Measurements from ENCODE around the gene RPL36. TPM values are rescaled to one million over a fixed set of nuclear protein-coding genes. Genes with fewer than 3 reads are reported as not detected.
A peak's percentile ranks its signal among the peaks of the same experiment; 100 is the strongest.

The RPL36 gene
- total RNA-seq, 1 donor from 2014 or later = 1,717 TPM

- no peaks in the 10 kb centered on the region for H3K27me3 ChIP-seq (ENCODE audit: control insufficient read depth, insufficient read depth, low read length)
- TF ChIP-seq CTCF (IDR thresholded peaks at IDR 0.05; ENCODE audit: insufficient read depth, low read length, poor library complexity, severe bottlenecking) = no peak
- no peak for DNase-seq (ENCODE audit: low read depth)
- H3K4me3 ChIP-seq (ENCODE audit: low read depth, low read length) = no peak overlapping the region
- peaks cover 2% of the 10 kb centered on the region for H3K36me3 ChIP-seq (ENCODE audit: control insufficient read depth, insufficient read depth, low read length)
Measured at GRCh38 chr19:5655412-5655811, 34.7 kb upstream of the RPL36 start.

GRCh38 chr19:5661483-5661882, 28.6 kb upstream of the RPL36 start:
- H3K4me3 ChIP-seq (ENCODE audit: low read depth, low read length) = no peak overlapping the region
- no peak for DNase-seq (ENCODE audit: low read depth)
- H3K36me3 ChIP-seq (ENCODE audit: control insufficient read depth, insufficient read depth, low read length) = peaks cover 2% of the 10 kb centered on the region
- H3K27me3 ChIP-seq (ENCODE audit: control insufficient read depth, insufficient read depth, low read length) = no peaks in the 10 kb centered on the region
- TF ChIP-seq CTCF (IDR thresholded peaks at IDR 0.05; ENCODE audit: insufficient read depth, low read length, poor library complexity, severe bottlenecking) = no peak

GRCh38 chr19:5663904-5664303, 26.2 kb upstream of the RPL36 start:
- no peaks in the 10 kb centered on the region for H3K27me3 ChIP-seq (ENCODE audit: control insufficient read depth, insufficient read depth, low read length)
- DNase-seq (ENCODE audit: low read depth) = no peak
- TF ChIP-seq CTCF (IDR thresholded peaks at IDR 0.05; ENCODE audit: insufficient read depth, low read length, poor library complexity, severe bottlenecking) = no peak

GRCh38 chr19:5664515-5664914, 25.6 kb upstream of the RPL36 start:
- Histone ChIP-seq H3K4me3 (ENCODE audit: low read depth, low read length) (no peak overlapping the region), H3K27me3 (ENCODE audit: control insufficient read depth, insufficient read depth, low read length) (no peaks in the 10 kb centered on the region), H3K36me3 (ENCODE audit: control insufficient read depth, insufficient read depth, low read length) (peaks cover 6% of the 10 kb centered on the region)
- no peak for TF ChIP-seq CTCF (IDR thresholded peaks at IDR 0.05; ENCODE audit: insufficient read depth, low read length, poor library complexity, severe bottlenecking)
- DNase-seq (ENCODE audit: low read depth) = no peak

More at GRCh38 chr19:5663904-5664303, 26.2 kb upstream of the RPL36 start:
- Histone ChIP-seq H3K4me3 (ENCODE audit: low read depth, low read length) (no peak overlapping the region), H3K36me3 (ENCODE audit: control insufficient read depth, insufficient read depth, low read length) (peaks cover 3% of the 10 kb centered on the region)

GRCh38 chr19:5665781-5666513, 24.1 kb upstream of the RPL36 start:
- DNase-seq (ENCODE audit: low read depth) = peak; percentile 80
- H3K27me3 ChIP-seq (ENCODE audit: control insufficient read depth, insufficient read depth, low read length) = no peaks in the 10 kb centered on the region
- H3K36me3 ChIP-seq (ENCODE audit: control insufficient read depth, insufficient read depth, low read length) = peaks cover 5% of the 10 kb centered on the region

More at GRCh38 chr19:5665781-5666513, 24.1 kb upstream of the RPL36 start:
- TF ChIP-seq CTCF (IDR thresholded peaks at IDR 0.05; ENCODE audit: insufficient read depth, low read length, poor library complexity, severe bottlenecking) = peak; percentile 49
- no peak overlapping the region for H3K4me3 ChIP-seq (ENCODE audit: low read depth, low read length)

All from kidney epithelial cell (primary cell).